Measurements from ENCODE around the gene OLFML2B.
"Not testable (repeated sequence)": the region's sequence is repeated elsewhere in the genome, so short reads cannot be mapped to it uniquely, and the experiment has no call there.

The OLFML2B gene

DNA sequence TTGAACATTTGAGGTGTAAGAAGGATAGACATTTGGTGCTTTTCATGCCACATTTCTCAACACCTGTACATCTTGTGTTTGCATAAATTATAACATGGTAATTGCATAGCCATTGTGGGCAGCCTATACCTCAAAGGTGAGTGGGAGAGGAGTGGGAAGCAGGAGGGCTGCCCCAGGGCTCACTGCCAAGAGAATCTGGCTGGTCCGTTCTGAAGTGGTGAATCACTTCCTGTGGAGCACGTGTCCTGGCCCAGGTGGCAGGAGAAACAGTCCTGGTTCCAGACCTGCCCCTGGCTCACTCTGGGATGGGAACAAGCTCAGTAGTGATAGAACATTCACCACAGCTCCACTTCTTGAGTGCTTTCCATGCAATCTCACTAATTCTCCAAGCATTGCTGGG is 11.6 kb upstream of the OLFML2B start:
- no peak for DNase-seq (ENCODE audit: low read depth)

DNA sequence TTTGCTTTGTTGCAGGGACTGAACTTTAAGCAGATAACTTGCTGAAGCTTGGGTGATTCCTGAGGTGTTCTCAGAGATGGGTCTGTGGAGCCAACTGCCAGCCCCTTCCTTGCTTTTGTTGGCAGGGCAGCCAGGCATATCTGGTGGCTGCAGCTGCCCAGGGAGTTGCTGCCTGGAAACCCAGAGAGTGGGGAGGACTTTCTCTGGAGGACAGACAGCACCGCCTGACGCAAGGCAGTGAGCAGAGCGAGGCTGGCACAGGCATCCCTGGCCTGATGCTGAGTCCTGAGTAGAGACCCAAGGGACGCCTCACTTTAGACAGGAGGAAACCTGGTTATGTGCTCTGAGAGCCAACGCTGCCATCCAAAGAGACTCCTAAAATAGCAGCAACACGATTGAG is 9.8 kb upstream of the OLFML2B start:
- no peak for DNase-seq (ENCODE audit: low read depth)

- DNase-seq (ENCODE audit: low read depth), result no peak
These were observed 7.2 kb upstream of the OLFML2B start for GRCh38 chr1:162030759-162031280.

DNA sequence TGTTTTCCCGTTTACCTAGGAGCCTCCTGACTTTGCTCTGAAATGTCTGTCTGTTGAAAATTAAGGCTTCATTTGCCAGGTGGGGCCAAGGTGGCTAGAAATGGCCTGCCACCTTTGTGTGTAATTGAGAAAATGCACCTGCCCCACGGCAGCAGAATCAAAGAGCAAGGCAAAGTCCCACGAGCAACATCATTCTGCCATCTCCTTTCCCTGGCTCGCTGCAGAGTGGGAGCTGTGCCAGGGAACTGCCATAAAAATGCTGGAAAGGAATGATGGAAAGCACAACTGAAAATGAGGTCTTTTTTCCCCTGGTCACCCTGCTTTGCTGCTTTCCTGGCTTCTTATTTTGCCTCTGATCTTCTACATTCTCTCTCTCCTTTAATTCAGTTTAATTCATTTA is 5.5 kb upstream of the OLFML2B start:
- no peak for DNase-seq (ENCODE audit: low read depth)

DNA sequence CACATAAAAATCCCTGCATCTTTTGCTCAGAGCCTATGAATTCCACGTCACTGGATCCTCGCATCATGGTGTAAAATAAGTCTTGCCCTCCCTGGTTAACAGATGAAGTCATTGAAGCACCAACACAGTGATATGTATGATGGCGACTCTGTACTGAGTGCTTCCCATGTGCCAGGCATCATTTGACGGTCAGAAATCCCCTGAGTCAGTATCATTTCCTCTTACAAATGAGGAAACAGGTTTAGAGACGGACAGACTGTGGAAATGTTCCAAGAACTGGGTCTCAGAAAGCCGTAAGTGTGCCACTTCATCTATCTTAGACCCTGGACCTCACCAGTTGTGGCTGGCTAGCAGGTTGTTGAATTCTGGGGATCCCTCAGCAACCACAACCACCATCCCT is 5.1 kb upstream of the OLFML2B start:
- DNase-seq (ENCODE audit: low read depth), result no peak

DNA sequence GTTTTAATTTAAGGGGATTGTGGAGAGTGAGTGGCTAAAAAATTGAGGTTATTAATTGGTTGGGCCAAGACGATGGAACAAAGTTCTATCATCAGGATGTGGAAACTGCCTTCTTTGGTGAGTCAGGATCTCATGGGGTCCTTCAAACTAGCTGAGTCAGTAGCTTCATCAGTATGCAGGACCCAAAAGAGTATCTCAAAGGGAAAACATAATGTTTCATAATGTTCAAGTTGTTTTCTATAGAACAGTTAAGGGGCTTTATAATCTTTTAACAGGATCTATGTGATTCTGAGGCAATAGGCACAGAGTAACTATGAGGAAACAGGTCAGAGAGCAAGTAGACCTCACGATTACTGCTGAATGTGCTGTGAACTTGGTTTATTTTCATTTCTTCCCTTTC is 3.2 kb upstream of the OLFML2B start:
- DNase-seq (ENCODE audit: low read depth), result no peak

- DNase-seq (ENCODE audit: low read depth), result no peak
These were observed 1.9 kb upstream of the OLFML2B start for GRCh38 chr1:162025541-162025940.

GRCh38 chr1:162023181-162023546 is 505 bp downstream of the OLFML2B start:
- DNase-seq (ENCODE audit: low read depth), result no peak

DNA sequence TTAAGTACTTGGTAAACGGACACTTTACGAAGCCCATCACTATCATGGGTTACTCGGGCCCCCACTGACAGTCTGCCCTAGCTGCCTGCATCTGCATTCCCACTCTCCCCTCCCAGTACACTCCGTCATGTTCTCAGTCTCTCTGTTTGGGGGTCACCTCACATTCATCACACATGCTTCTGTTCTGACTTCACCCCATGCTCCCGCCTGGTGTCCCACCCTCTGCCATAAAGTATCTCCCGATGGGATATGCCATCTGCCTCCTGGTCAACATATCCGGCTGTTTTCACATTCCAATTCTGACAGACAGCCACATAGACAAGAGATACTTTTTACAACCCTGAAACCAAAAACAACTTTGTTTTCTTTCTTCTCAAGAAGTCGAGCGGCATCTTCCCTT is 1.0 kb downstream of the OLFML2B start:
- no peak for DNase-seq (ENCODE audit: low read depth)

DNA sequence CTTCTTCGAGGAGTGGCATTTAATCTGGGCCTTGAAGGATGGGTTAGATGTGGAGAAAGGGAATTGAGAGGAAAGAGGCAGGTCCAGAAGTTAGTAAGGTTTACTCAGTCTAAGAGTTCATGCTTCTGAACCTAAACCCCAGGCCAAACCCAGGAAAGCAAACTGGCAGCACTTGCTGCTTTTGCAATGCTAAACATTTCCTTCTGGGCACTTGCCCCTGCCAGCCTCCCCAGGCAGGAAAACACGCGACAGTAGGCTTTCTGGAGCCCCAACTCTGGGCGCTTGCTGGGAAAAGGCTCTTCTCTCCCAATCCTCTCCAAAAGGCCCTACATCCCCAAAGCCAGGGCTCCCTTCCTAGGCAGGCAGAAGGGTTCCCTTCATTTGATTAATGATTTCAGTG is 2.5 kb downstream of the OLFML2B start:
- no peak for DNase-seq (ENCODE audit: low read depth)

DNA sequence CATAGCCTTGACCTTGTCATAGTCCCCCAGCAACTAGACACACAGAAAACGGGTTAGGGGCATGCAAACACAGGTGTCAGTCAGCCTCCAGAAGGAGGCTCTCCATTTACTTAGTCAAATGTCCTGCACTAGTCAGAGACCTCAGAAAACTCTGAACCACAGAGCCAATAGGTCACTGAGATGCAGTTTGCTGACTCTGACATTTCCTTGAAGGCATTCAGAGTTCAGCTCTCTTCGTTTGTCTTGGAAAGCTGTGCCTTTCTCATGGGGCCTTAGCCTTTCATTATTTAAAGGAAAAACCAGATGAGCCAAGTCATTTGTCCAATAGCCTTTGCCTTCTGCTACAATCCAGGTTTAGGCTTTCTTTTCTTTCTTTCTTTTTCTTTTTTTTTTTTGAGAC is 3.5 kb downstream of the OLFML2B start:
- DNase-seq (ENCODE audit: low read depth), result no peak

- DNase-seq (ENCODE audit: low read depth), result no peak
These were observed 4.2 kb downstream of the OLFML2B start for GRCh38 chr1:162019446-162019845.

- DNase-seq (ENCODE audit: low read depth), result no peak
These were observed 4.7 kb downstream of the OLFML2B start for GRCh38 chr1:162019006-162019405.

DNA sequence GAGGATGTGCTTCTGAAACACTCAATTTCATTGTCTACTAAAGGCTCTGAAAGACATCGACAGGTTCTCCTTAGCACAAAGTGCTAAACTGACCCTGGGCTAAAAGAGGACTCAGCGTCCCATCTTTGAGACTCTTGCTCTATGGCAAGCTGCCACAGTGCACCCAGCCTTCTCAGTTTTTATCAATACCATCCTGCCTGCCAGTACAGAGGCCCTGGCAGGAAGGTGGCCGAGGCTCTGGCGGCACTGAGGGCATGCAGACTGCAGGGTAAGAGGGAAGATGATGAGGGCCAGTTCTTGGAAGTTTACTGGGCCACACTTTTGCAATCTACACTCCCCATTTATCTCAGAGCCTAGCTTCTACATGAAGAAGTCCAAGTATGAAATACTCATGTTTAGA is 5.3 kb downstream of the OLFML2B start:
- DNase-seq (ENCODE audit: low read depth), result no peak

DNA sequence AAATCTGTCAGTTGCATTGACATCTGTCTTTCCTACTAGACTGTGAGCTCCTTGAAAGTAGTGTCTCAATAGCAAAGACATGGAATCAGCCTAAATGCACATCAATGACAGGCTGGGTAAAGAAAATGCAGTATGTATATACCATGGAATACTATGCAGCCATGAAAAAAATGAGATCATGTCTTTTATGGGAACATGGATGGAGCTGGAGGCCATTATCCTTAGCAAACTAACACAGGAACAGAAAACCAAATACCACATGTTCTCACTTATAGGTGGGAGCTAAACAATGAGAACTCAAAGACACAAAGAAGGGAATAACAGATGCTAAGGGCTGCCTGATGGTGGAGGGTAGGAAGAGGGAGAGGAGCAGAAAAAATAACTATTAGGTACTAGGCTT is 5.9 kb downstream of the OLFML2B start:
- DNase-seq (ENCODE audit: low read depth), result not testable (repeated sequence)

DNA sequence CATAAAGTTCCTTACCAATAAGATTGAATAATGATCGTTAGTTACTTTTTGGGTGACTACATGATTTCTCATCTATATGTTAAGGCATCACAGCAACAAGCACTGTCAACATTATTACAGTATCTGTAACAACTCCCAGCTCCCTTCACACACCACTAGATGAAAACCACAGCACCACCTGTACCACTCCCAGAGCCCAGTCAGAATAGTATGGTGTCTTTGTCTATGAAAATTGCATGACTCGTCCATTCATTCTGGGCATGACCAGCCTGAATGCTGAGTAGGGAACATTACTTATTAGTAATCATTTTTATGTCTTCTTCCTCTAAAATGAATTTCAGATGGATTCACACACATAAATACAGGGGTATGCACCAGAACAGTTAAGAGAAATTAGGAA is 7.0 kb downstream of the OLFML2B start:
- DNase-seq (ENCODE audit: low read depth), result no peak

GRCh38 chr1:162015196-162015595 is 8.5 kb downstream of the OLFML2B start:
- no peak for DNase-seq (ENCODE audit: low read depth)

DNA sequence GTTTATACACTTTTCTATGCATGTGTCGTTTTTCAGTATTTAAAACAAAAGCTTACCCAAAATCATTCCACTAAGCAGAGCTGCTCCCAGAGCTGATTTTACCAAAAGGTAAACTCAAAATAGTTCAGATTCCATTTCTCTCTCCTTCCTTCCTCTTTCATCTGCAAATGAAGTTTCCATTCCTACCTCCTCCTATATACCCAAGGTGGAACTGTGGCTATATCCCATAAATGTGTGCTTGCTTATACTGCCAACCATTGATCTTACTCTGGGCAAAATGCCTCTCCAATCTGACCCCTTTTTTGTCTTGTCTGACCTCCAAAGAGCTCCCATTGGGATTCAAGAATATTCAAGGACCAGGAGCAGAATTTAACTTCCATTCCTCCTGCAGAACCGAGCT is 9.5 kb downstream of the OLFML2B start:
- no peak for DNase-seq (ENCODE audit: low read depth)

DNA sequence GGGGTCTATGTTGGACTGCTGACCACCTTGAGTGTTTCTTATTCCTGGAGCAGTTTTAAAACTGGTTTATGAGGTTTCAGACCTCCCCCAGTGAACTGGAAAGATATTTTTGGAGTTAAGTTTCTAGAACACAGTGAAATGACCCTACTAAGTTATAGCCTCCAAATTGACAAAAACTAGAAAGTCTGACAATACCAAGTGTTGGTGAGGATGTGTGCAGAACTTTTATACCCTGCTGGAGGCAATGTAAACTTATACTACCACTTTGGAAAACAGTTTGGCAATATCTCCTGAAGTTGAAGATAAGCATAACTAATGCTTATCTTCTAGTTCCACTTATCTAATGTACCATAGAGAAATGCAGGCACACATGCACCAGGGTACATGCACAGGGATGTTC is 10.4 kb downstream of the OLFML2B start:
- DNase-seq (ENCODE audit: low read depth), result no peak

GRCh38 chr1:162011337-162012012 is 12.2 kb downstream of the OLFML2B start:
- no peak for DNase-seq (ENCODE audit: low read depth)

GRCh38 chr1:162010175-162010506 is 13.5 kb downstream of the OLFML2B start:
- DNase-seq (ENCODE audit: low read depth), result no peak

DNA sequence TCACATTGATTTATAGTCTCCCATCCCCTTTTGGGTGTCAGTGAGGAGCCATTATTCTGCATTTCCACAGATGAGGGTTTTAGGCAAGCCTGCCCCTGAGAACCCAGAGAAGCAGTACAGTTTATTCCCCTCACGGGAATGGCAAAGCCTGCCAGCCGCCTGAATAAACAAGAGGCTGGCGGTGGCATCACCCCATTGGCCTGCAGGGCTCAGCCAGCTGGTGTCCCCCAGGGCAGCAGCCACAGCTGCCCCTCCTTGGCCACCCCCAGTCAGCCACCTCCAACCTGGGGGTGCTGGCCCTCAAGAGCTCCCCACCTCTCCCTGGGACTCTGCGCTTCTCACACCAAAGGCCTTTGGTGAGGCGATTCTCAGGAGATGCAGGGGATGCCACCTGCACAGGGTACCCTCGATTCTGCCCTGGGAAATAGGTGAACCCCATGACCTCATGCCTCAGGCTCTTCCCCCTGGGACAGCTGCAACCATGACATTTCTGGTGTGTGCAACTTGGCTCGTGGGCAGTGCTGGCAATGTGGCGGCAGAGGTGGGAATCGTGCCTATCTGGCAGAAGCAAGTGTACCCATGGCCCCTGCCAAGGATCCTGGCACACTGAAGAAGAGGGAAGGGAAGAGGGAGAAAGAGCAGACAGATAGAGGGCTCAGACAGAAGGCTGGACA is 14.0 kb downstream of the OLFML2B start:
- no peak for DNase-seq (ENCODE audit: low read depth)

DNA sequence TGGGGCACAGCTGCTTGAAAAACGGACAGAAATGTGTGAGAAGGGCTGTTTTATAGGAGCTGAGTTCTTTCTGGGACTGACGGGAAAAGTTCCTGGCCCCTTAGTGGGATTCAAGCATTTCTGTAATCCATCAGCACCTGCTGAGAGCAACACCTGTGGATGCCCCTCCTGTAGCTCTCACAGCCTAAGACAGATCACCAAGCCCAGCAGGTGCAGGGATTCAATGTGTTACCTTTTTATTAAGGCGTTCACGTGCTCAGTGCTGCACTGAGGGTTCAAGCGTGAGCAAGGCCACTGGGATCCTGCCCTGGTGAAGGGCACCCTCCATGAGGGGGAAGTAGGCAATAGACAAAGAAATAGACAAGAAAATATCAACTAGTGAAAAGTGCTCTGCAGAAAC is 14.9 kb downstream of the OLFML2B start:
- no peak for DNase-seq (ENCODE audit: low read depth)

GRCh38 chr1:162007466-162007865 is 16.2 kb downstream of the OLFML2B start:
- no peak for DNase-seq (ENCODE audit: low read depth)
